Heart left ventricle (tissue), 16 donors: ENCODE measurements around the gene PREX1. TPM values are rescaled to one million over a fixed set of nuclear protein-coding genes. Genes with fewer than 3 reads are reported as not detected.

Experiments used
- ATAC-seq, 4 donors: fragments of 200-7000 bp; cut with Tn5 transposase; one replicate each; pipeline ENCODE4 v1.9.1; 2020 to 2022; ENCODE audit warnings: moderate library complexity in 4 of 4, mild to moderate bottlenecking in 3 of 4, moderate number of reproducible peaks in 1 of 4
- DNase-seq, 5 donors: peaks; one replicate each; pipeline ENCODE4 v3.0.0-alpha.2; 2020
- H3K27ac ChIP-seq, 12 donors: fragments of 200-600 bp; sonication (generic) in 4 of 12; one replicate each; pipeline versions ENCODE4 v1.5.0 to v1.8.0; 2016 to 2022; ENCODE audit warnings: mild to moderate bottlenecking in 2 of 12
- H3K27me3 ChIP-seq, 9 donors: fragments of 200-600 bp; sonication (generic) in 2 of 9; one replicate each; pipeline versions ENCODE4 v1.5.1 to v1.8.0; 2016 to 2022; ENCODE audit warnings: mild to moderate bottlenecking in 3 of 9
- H3K36me3 ChIP-seq, 9 donors: fragments of 200-600 bp; sonication (generic) in 2 of 9; one replicate each; pipeline versions ENCODE4 v1.5.0 to v1.8.0; 2018 to 2022; ENCODE audit warnings: mild to moderate bottlenecking in 2 of 9
- H3K4me1 ChIP-seq, 12 donors: fragments of 200-600 bp; sonication (generic) in 4 of 12; one replicate each; pipeline versions ENCODE4 v1.5.0 to v1.8.0; 2016 to 2022; ENCODE audit warnings: mild to moderate bottlenecking in 3 of 12
- H3K4me3 ChIP-seq, 12 donors: fragments of 200-600 bp; sonication (generic) in 4 of 12; one replicate each; pipeline versions ENCODE4 v1.5.0 to v1.8.0; 2017 to 2022; ENCODE audit warnings: mild to moderate bottlenecking in 9 of 12, moderate library complexity in 4 of 12
- H3K9me3 ChIP-seq, 12 donors: fragments of 200-600 bp; sonication (generic) in 4 of 12; one replicate each; pipeline versions ENCODE4 v1.5.0 to v1.8.0; 2016 to 2022; ENCODE audit warnings: mild to moderate bottlenecking in 1 of 12
- POLR2A ChIP-seq, 2 donors: fragments of 450-650 bp; IDR thresholded peaks; one replicate each; pipeline ENCODE4 v1.6.1; 2017; ENCODE audit warnings: antibody characterized with exemption in 2 of 2, mild to moderate bottlenecking in 2 of 2, moderate library complexity in 2 of 2
- WGBS, 4 donors: extraction: QIAGEN DNeasy Blood & Tissue Kit in 2 of 4; methylation state at CpG; one replicate each; pipeline versions ENCODE4 v1.1.5 to v1.1.7; 2013 to 2018; 5-methylcytosine and 5-hydroxymethylcytosine counted together
- intact Hi-C, 10 donors: fragments of 100-400 bp; cut with DNase I; formaldehyde crosslinking; loops; one replicate each; pipeline versions ENCODE4 v1.11.1 to v1.14.2; 2022
- polyA plus RNA-seq, 2 donors: library from polyadenylated mRNA; stranded (reverse); fragments of 200-250 nt; gene quantifications; one replicate each; pipeline ENCODE4 v1.2.3, GENCODE V29; 2013
- total RNA-seq, 9 donors: library from RNA; depleted of rRNA in 2 of 9; stranded (reverse); fragments of >200 nt in 2 of 9; fragmentation: NEBNext Ultra II Directional in 3 of 9; extraction: Animal tissue kit (Norgen Biotek cat#: 25700) in 3 of 9; gene quantifications; one replicate each; pipeline versions ENCODE4 v1.1.0 to v1.2.4, GENCODE V29; 2016 to 2023
- TF ChIP-seq, protein P1 (sequence below), 12 donors: fragments of 200-600 bp; sonication (generic) in 4 of 12; IDR thresholded peaks; one replicate each; pipeline versions ENCODE4 v1.5.0 to v1.8.0; 2018 to 2022; ENCODE audit warnings: antibody characterized with exemption in 12 of 12, mild to moderate bottlenecking in 5 of 12
- donor health status: ischemic (EF 13 %, LVEDD 7.1; RV severe dilation, severe dysfunction).
- donor health status: healthy with polysubstance abuse.
- donor health status: DM: no; HTN: yes; CAD: no.
- donor health status: DM: no; HTN: no; CAD: no.
- donor health status: ischemic (EF 25% LVEDD 6.9; RV normal size, moderate dysfunction).
- donor health status: ischemic (EF 25% LVEDD 5.7; RV mildly dilated, moderate dysfunction).
- donor health status: healthy.
- donor health status: DM: yes; HTN: yes; CAD: no.
- donor health status: ischemic (EF 35%, LVEDD 5.7; RV mildly dilated, moderate dysfunction).
- donor health status: nonischemic (EF 11% LVEDD 7.7; RV severe dilation, severe dysfunction).
- donor health status: DM: yes; HTN: yes; CAD: no.
- donor health status: PGD.
- donor health status: ischemic (EF 29% LVEDD 5.4; RV normal size, mild dysfunction).
- donor health status: nonischemic (EF 23%, LVEDD 6.1; RV moderate dilation, normal function).

The PREX1 gene
- total and polyA plus RNA-seq, 11 donors: 7.2 to 41.5 (median 11.9) TPM

DNA sequence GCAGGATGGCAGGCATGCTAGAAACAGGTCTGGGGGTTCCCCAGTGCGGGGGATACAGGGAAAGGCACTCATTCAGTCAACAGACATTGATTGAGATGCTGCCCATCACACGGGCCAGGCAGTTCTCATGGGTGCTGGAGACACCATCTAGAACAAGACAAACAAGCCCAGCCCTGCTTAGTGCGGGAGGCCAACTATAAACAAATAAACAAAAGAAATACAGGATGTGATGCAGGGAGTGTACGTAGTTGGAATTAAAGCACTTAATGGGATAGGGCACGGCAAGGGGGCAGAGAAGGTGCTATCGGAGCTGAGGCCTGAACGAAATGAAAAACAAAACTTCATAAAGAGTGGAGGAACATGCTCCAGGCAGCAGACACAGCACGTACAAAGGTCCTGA is 169.3 kb downstream of the PREX1 start:
- Histone ChIP-seq H3K4me3 (no peak overlapping the region), H3K4me1 (peaks cover 0 to 8% (median 0%) of the 10 kb centered on the region in 12 donors), H3K27ac (no peak overlapping the region), H3K27me3 (no peaks in the 10 kb centered on the region), H3K36me3 (peaks cover 0 to 88% (median 14%) of the 10 kb centered on the region in 9 donors), H3K9me3 (peaks cover 0 to 12% (median 4%) of the 10 kb centered on the region in 12 donors)
- 83 to 89% (median 84%) methylated on average over 8 of the region's 8 CpGs for WGBS, 4 donors
- peak in 1 of 4 donors; percentile 15 for ATAC-seq
- intact Hi-C loops: loop anchor here in 8 of 10 donors (1.0 to 10.0 kb wide), 4 partner anchors 166 to 247 kb away; partner anchors contain the start of gene PREX1 (in 8 of the 8)
- DNase-seq: no peak
- TF ChIP-seq, protein P1, sequence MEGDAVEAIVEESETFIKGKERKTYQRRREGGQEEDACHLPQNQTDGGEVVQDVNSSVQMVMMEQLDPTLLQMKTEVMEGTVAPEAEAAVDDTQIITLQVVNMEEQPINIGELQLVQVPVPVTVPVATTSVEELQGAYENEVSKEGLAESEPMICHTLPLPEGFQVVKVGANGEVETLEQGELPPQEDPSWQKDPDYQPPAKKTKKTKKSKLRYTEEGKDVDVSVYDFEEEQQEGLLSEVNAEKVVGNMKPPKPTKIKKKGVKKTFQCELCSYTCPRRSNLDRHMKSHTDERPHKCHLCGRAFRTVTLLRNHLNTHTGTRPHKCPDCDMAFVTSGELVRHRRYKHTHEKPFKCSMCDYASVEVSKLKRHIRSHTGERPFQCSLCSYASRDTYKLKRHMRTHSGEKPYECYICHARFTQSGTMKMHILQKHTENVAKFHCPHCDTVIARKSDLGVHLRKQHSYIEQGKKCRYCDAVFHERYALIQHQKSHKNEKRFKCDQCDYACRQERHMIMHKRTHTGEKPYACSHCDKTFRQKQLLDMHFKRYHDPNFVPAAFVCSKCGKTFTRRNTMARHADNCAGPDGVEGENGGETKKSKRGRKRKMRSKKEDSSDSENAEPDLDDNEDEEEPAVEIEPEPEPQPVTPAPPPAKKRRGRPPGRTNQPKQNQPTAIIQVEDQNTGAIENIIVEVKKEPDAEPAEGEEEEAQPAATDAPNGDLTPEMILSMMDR (IDR thresholded peaks at IDR 0.05): no peak
- TF ChIP-seq POLR2A (IDR thresholded peaks at IDR 0.05): no peak

GRCh38 chr20:48658198-48658476 is 169.7 kb downstream of the PREX1 start:
- H3K36me3 ChIP-seq: peaks cover 0 to 88% (median 16%) of the 10 kb centered on the region in 9 donors
- H3K27ac ChIP-seq: no peak overlapping the region
- TF ChIP-seq, protein P1 (IDR thresholded peaks at IDR 0.05): no peak
- no peak for TF ChIP-seq POLR2A (IDR thresholded peaks at IDR 0.05)
- H3K27me3 ChIP-seq: no peaks in the 10 kb centered on the region
- DNase-seq (no peak), ATAC-seq (no peak)
- 88 to 94% (median 90%) methylated on average over 9 of the region's 9 CpGs for WGBS, 4 donors
- H3K4me3 ChIP-seq: no peak overlapping the region
- peaks cover 0 to 12% (median 4%) of the 10 kb centered on the region in 12 donors for H3K9me3 ChIP-seq
- peaks cover 0 to 8% (median 0%) of the 10 kb centered on the region in 12 donors for H3K4me1 ChIP-seq
- intact Hi-C loops: loop anchor here in 8 of 10 donors (1.0 to 10.0 kb wide), 4 partner anchors 167 to 247 kb away; partner anchors contain the start of gene PREX1 (in 8 of the 8)

DNA sequence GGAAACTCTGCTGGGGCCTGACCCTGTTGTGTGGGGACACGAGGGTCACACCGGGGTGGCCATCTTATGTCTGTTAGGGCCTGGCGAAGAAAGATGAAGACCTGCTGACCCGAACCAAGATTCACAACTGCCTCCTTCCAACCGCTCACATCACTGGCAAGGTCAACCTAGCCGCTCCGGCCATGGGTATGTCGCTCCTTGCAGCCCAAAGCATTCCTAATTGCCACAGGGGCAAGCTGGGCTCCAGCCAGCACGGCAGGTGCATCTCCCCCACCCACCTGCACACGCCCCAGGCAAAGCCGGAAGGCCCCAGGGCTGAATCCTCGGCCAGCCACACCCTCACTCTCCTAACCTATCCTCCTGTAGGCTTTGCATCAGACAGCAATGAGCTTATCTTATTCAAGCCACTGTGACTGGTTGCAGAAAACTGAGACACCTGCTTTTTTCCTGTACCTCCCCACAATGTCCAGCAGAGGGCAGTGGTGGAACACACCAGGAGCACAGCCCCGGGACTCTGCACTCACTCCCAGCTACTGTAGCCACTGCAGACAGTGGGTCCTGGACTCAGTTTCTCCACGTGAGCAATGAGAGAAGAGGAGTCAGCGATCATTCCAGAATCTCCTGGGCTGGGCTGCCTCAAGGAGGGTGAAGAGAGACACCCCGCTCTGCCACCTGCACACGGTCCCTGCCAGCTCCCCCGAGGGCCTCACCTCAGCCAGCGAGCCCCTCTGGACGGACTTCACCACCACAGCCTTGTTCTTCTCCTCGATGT is 170.2 kb downstream of the PREX1 start:
- peaks cover 0 to 12% (median 4%) of the 10 kb centered on the region in 12 donors for H3K9me3 ChIP-seq
- H3K27ac ChIP-seq: no peak overlapping the region
- peaks cover 0 to 8% (median 0%) of the 10 kb centered on the region in 12 donors for H3K4me1 ChIP-seq
- TF ChIP-seq, protein P1 (IDR thresholded peaks at IDR 0.05): peak; percentile 91 to 99 (median 95)
- TF ChIP-seq POLR2A (IDR thresholded peaks at IDR 0.05): no peak
- H3K4me3 ChIP-seq: no peak overlapping the region
- H3K27me3 ChIP-seq: no peaks in the 10 kb centered on the region
- WGBS, 4 donors: 65 to 70% (median 68%) methylated on average over 12 to 21 of the region's 21 CpGs
- intact Hi-C loops: loop anchor here (1.0 to 10.0 kb wide), 5 partner anchors 167 to 248 kb away; partner anchors contain the start of gene PREX1 (in 8 of the 10)
- peak; percentile 78 to 90 (median 84) for ATAC-seq
- peak in 4 of 5 donors; percentile 64 to 70 (median 68) for DNase-seq
- peaks cover 0 to 88% (median 20%) of the 10 kb centered on the region in 9 donors for H3K36me3 ChIP-seq

- Histone ChIP-seq H3K27me3 (no peaks in the 10 kb centered on the region), H3K4me3 (no peak overlapping the region), H3K4me1 (peaks cover 0 to 8% (median 0%) of the 10 kb centered on the region in 12 donors), H3K27ac (no peak overlapping the region), H3K36me3 (peaks cover 0 to 89% (median 29%) of the 10 kb centered on the region in 9 donors), H3K9me3 (peaks cover 0 to 12% (median 4%) of the 10 kb centered on the region in 12 donors)
- intact Hi-C loops: loop anchor here (1.0 to 10.0 kb wide), 4 partner anchors 168 to 249 kb away; partner anchors contain the start of gene PREX1 (in 8 of the 10)
- TF ChIP-seq, protein P1 (IDR thresholded peaks at IDR 0.05): no peak
- no peak for TF ChIP-seq POLR2A (IDR thresholded peaks at IDR 0.05)
- WGBS, 4 donors: 73 to 81% (median 78%) methylated on average over 15 of the region's 15 CpGs
- ATAC-seq (no peak), DNase-seq (peak in 1 of 5 donors; percentile 16)
Measured at GRCh38 chr20:48656661-48657211, 171.1 kb downstream of the PREX1 start.
